Left renal pelvis (tissue), 4 donors: ENCODE results near the gene PLPP1. TPM values are rescaled to one million over a fixed set of nuclear protein-coding genes. Genes with fewer than 3 reads are reported as not detected.
"Not testable (repeated sequence)": the region's sequence is repeated elsewhere in the genome, so short reads cannot be mapped to it uniquely, and the experiment has no call there.

ENCODE experiments used
- DNase-seq, 4 donors: peaks; one replicate each; pipeline ENCODE4 v3.0.0-alpha.2; 2013; ENCODE audit warnings: low read depth in 4 of 4, low spot score in 3 of 4
- polyA plus RNA-seq, 4 donors: library from polyadenylated mRNA; unstranded; fragments of 120-200 nt; gene quantifications; one replicate each; pipeline ENCODE4 v1.2.1, GENCODE V29; 2013; ENCODE audit not compliant: insufficient read length in 4 of 4

PLPP1 gene
- polyA plus RNA-seq, 4 donors, result 78.4 to 110 (median 99.2) TPM

DNA sequence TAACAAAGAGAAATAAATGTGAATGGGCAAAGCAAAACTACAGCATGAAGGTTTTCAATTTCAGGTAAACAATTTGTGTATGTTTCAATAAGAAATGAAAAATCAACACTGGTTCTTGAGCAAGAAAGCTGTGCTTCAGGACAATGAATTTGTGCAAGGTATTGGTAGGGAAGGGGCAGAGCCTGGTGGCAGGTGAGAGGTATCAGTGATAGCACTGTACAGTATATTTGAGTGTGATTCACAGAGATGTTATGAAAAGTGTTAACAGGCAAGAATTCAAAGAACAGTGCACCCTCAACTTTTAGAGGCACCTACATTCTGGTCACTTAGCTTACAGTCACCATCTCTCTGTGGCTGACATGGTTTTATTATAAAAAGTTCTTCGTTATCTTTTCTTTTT is 25.7 kb downstream of the PLPP1 start:
- DNase-seq, result no peak

DNA sequence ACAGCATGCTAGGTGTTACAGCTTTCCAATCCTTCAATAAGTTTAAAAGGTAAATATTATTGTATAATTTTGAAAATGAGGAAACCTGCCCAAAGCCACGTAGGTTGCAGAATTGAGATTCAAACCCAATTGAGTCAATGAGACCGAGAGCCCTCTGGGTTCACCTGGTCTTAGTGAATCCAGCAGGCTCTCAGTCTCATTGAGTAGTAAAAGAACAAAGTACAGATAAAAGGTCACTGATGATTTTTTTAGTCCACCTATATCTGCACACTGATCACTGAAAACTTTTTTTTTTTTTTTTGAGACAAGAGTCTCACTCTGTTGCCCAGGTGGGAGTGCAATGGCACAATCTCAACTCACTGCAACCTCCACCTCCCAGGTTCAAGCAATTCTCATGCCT is 27.2 kb downstream of the PLPP1 start:
- DNase-seq, result no peak

DNA sequence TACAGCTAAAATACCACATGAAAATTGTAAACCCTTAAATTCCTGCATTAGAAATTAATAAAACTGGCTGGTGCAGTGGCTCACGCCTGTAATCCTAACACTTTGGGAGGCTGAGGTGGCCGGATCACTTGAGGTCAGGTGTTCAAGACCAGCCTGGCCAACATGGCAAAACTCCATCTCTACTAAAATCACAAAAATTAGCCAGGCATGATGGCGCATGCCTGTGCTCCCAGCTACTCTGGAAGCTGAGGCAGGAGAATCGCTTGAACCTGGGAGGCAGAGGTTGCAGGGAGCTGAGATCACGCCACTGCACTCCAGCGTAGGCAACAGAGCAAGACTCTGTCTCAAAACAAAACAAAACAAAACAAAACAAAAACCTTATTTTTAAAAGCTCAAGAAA is 29.1 kb downstream of the PLPP1 start:
- not testable (repeated sequence) for DNase-seq

DNA sequence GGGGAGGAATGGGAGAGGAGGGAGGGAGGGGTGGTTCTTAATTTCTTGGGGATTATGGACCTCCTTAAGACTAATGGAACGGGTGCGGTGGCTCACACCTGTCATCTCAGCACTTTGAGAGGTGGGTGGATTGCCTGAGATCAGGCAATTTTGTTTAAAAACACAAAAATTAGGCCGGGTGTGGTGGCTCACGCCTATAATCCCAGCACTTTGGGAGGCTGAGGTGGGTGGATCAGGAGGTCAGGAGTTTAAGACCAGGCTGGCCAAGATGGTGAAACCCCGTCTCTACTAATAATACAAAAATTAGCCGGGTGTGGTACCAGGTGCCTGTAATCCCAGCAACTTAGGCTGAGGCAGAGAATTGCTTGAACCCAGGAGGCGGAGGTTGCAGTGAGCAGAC is 30.8 kb downstream of the PLPP1 start:
- not testable (repeated sequence) for DNase-seq

DNA sequence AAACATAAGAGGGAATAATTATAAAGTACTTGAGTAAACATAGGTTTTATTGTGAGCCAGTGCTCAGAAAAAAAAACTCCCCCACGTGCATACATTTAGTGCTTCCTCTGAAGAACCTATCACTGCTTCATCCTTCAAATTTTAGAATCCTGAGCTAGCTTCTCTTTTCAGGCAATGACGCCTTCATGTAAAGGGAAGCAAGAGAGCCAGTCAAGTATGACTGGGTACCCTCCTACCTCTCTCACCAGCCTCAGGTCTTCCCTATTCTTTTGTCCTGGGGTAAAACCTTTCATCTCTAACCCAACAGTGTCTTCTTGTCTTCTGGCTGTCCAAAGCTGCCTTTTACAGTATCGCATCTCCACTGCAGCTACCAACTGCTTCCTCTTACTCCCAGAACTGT is 32.0 kb downstream of the PLPP1 start:
- DNase-seq, result no peak

DNA sequence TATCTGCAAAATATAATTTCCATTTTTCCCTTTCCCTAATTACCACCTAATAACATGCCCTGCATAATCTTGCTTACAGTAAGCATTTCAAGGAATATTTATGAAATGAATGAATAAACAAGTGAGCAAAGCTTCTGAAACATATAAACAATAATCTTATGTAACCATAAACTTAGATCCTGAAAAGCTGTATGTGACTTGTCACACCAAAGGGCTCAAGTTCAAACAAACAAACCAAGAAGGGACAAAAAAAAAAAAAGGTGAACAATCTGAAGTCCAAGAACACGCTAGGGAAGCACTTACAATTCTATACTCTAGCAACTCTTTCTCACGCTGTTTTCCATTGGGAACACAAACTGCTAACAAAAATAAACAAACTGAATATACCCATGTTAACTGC is 36.3 kb downstream of the PLPP1 start:
- no peak for DNase-seq

DNA sequence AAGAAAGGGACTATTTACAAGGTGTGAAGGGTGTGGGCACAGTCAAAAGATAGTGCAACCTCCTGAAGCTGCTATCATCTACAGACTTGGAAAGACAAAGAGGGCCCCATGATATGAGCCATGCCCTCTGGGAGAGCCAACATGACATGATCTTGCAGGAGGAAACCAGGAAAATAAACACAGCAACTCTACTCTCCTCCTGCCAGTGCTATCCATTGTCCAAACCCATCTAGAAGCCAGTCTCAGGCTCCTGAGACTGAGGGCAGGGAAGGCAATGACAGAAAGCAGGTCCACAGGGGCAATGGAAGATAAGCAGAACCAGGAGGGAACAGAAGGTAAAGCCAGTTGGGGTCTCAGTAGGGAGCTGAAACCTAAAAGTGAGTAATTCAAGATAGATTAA is 37.1 kb downstream of the PLPP1 start:
- no peak for DNase-seq

DNA sequence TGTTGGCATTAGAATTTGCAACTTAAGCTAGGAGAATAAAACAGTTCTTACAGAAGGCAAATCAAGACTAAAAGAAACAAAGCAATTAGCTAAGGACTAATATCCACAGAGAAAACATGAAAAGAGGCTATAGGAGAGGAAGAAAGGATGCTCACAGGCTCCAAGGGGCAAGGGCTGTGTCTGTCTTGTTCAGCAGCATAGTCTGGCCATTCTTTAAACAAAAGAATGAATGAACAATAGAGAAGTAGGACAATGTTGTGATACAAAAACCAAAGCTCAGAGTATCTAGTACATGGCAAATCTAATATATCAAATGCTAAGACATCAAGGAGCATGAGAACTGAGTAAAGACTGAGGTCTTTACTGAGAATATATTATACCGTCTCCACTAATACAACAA is 39.5 kb downstream of the PLPP1 start:
- no peak for DNase-seq

DNA sequence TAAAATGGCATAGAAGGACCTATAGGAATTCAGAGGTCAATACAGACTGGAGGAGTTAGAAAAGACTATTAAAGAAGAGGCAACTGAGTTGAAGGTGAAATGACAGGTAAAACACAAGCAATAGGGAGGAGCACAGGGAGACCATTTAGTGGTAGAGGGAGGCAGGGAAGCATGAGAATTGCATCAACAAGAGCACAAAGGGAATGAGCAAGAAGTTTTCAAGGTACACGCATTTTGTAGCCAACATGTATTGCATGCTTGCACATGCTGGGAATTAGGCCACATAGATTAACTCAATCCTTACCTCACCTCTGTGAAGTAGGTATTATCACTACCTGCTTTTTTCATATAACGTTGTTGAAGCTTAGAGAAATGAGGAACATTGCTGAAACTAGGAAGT is 42.3 kb downstream of the PLPP1 start:
- DNase-seq, result no peak

DNA sequence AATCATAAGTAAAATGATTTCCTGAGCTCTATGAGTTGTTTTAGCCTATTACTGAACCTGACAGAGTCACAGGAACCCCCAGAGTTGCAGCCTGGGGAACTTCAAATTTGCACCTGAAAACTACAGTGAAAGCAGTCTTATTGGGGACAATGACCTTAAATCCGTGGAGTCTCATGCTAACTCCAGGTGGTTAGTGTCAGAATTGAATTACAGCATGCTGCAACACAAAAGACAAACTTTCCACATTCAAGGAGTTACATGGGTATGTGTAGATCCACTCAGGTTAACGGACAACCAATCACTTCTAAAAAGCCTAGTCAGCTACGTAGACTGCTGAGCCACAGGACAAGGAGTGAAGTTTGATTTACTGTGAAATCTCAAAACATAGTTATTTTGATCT is 49.7 kb downstream of the PLPP1 start:
- DNase-seq, result no peak

DNA sequence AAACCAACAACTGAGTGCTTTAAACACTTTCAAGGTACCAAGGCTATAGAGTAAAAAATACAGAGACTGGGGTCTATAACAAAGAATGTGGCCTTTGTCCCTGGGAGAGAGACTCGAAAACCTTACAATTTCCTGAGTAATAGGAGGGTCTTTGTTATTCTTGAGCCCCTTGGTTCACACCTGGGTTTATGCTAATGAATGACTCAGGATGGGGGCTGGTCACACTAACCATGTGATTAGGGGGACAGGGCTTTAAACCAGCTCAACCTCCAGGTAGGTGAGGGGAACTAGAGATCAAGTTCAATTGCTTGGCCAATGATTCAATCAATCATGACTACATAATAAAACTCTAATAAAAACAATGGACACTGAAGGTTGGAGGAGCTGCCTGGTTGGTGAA is 50.2 kb downstream of the PLPP1 start:
- DNase-seq, result no peak

DNA sequence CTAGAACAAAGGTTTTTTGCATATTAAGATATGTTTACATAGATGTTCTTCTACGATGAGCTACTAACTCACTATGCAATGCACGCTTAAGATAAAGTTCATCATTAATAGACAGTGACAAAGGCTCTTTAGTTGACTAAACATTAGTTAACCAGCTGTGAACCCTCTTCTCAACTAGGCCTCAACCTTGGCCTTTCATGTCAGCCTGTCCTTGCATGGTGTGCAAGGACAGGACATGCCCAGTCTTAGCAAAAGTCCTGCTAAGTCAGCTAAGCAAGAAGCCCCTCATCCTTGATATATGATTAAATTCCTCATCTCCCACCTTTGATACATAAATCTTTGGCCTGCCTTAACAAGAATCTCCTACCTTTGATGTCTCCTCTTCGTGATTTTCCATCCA is 50.9 kb downstream of the PLPP1 start:
- DNase-seq, result no peak

DNA sequence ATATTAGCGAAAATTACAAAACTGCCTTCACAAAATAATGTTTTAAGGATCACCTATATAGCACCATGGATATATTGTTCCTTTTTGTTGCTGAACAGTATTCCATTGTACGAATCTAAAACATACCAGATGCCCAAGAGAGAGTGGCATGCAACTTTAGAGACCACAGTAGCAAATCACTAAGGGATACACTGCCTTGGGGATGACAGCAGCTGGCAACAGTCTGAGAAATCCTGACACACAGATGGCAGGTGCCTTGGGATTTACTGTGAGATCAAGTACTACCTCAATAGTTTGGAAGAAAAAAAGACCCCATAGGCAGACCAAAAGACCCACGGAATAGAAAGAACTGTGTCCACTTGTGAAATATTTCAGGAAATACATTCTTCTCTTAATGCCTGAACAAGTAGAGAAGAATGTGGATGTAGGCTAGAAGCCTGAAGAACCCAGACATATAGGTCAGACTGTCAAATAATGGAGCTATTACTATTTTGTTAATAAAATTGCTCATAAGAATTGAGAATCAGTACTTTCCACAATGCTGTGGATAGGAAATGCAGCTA is 53.4 kb downstream of the PLPP1 start:
- DNase-seq, result no peak

DNA sequence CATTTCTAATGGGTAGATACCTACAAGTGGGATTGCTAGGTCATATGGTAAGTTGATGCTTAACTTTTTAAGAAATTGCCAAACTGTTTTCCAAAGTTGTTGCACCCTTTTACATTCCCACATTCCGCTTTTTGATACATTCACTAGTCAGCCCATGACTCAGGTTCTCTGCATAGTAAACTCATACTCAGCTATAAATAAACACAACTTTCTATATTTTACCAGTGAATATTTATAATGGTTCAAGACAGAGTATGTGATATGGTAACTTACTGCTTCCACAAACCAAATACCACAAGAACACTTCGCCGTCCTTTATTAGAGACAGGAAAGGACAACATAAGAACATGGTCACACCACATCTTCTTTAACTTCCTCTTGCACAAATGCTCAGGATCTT is 54.0 kb downstream of the PLPP1 start:
- DNase-seq, result no peak

DNA sequence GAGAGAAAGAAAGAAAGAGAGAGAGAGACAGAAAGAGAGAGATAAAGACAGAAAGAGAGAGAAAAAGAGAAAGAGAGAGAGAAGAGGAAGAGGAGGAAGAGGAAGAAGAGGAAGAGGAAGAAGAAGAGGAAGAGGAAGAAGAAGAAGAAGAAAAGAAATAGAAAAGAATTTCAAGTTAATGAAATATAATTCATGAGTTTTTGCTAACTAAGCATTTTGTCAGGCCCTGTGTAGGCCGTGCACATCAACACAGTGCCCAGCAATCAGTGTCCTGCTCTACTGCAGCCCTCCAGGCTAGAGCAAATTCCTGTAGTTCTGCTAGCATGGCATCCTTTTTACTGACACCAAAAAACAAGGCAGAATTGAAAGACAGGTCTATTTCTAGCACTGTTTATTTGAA is 62.1 kb downstream of the PLPP1 start:
- no peak for DNase-seq

DNA sequence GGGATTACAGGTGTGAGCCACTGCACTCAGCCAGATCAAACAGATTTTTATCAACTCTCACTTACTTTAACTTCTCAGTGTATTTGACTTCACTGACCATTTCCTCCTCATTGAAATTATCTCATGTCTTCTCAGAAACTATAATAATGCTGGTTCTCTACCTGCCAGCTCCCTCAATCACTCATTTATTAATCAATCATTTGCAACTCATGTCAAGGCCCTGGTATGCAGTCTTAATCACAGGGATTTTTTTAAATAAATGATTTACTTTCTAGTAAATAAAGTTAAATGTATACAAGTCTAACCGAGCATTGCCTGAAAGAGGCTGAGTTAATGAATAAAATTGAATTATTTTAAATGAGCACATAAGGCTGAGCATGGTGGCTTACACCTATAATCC is 63.3 kb downstream of the PLPP1 start:
- DNase-seq, result no peak

DNA sequence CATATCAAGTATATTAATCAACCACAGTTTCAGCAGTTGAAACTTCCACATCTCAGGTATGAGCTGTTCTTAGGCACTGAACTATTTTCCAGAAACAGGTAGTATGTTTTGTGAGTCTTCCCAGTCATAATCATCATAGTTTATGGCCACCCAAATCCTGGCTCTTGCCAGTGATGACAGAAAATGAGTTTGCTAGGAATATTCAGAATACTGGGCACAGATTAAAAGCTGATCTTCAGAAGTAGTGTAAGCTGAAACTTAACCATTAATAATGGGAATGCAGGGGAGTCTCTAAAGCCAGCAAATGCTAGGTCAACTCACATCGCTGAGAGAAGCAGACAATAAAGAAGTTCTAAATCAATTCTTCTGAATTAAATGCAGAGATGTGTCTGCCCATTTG is 64.5 kb downstream of the PLPP1 start:
- no peak for DNase-seq

DNA sequence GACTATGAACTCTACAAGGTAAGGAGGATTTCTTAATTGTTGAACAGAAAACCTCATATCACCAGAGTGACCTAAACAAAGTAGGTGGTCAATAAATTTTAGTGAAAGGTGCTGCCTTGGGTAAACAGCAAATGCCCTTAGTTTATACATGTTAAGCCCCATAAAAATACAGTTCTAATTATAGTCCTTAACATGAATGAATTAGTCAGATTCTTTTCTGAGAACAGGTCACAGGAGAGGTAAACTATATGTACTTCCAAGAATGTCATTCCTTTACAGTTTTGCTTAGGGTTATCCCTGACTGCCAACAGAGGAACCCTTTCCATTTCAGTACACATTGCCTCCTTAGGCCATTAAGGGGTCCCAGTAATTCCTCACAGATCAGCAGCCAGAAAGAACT is 64.9 kb downstream of the PLPP1 start:
- no peak for DNase-seq

DNA sequence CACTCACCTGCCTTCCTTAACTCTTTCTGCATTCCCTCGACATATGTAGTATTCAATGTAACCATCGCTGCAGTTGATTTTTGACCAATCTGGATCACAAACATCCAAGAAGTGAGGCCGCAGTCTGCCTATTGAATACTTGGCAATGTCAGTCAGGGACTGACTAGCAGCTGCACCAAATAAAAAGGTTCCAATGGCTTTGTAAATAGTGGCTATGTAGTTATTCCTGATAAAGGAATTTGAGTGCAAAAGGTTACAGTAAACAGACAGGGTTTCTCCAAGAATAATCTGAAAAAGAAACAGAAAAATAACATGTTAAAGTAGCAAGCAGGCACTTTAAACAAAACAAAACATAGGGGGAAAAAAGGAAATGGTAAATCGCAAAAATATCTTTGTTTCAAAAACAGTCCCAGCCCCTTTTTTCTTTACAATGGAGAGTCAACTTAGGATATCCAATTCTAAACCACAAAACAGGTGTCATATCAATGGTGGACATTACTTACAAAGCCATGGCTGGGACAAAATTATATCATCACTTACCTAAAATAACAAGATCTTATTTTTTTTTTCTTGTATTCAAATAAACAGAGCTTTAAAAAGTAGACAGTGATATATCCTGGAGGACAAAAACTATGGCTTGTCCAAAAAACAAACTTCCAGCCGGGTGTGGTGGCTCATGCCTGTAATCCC is 66.8 kb downstream of the PLPP1 start:
- no peak for DNase-seq

DNA sequence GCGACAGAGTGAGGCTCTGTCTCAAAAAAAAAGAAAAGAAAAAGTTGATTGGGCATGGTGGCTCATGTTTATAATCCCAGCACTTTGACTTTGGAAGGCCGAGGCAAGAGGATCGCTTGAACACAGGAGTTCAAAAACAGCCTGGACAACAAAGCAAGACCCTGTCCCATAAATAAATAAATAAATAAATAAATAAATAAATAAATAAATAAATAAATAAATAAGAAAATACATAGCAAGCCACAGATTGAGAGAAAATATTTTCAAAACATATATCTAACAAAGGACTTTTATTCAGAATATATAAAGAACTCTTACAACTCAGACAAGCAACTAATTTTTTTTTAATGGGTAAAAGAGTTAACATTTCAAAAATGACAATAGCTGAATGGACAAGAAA is 71.2 kb downstream of the PLPP1 start:
- DNase-seq, result no peak

DNA sequence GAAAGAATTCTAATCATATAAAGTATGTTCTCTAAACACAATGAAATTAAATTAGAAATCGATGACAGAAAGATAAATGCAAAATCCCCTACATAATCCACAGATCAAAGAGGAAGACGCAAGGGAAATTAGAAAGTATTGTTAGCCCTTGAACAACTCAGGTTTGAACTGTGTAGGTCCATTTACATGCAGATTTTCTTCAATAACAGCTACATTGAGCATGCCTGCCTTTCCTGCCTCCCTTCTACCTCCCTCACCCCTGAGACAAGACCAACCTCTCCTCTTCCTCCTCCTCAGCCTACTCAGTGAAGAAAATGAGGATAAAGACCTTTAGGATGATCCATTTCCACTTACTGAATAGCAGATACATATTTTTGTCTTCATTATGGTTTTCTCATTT is 75.2 kb downstream of the PLPP1 start:
- DNase-seq, result no peak

DNA sequence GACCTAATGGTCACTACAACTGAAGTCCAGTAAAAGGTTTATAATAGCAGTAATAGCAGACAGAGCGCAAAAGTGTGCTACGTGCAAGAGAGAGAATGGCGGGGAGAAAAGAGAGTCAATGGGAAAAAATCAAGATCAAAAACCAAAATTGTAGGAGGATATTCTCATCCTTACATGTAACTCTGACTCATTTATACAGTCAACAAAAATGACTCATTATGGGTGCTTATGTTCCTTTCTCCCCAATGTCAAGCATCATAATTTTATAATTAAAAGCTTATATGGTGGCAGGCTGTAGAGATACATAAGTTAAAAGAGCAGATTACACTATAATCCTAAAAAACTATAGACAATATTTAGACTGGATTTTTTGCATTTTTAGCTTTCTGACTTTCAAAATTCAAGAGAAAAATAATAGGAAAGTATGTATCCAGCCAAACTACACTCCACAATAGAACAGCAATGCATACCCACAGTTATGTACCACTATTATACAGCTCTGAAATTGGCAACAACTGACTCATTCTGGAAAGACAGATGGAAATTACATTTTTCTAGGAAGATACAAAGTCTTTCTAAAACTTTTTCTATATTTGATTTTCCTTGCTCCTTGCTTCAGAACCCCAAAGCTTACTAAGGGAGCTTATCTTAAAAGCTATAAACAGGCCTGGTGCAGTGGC is 78.4 kb downstream of the PLPP1 start:
- no peak for DNase-seq
